Measurements from ENCODE around the gene ZIC1.

- peak; percentile 57; the same call in 1 of the 2 replicates for TF ChIP-seq CREB1 (CRISPR knock-in tag; IDR thresholded peaks at IDR 0.05; ENCODE audit: low read depth)
- TF ChIP-seq CTCF (conservative IDR thresholded peaks at IDR 0.05; ENCODE audit: low read depth in 2 of 2), result peak; percentile 41 to 42
- TF ChIP-seq EZH2 (IDR thresholded peaks at IDR 0.05; ENCODE audit: low read depth, unreplicated experiment), result peak; percentile 82
- peak; percentile 68 for TF ChIP-seq EZH2phosphoT487 (IDR thresholded peaks at IDR 0.05; ENCODE audit: unreplicated experiment)
- 0 out of 2 replicates have a peak, but pooled peaks have one; percentile 20 for TF ChIP-seq POLR2AphosphoS5 (IDR thresholded peaks at IDR 0.05; ENCODE audit: low read depth)
- TF ChIP-seq, protein P1, sequence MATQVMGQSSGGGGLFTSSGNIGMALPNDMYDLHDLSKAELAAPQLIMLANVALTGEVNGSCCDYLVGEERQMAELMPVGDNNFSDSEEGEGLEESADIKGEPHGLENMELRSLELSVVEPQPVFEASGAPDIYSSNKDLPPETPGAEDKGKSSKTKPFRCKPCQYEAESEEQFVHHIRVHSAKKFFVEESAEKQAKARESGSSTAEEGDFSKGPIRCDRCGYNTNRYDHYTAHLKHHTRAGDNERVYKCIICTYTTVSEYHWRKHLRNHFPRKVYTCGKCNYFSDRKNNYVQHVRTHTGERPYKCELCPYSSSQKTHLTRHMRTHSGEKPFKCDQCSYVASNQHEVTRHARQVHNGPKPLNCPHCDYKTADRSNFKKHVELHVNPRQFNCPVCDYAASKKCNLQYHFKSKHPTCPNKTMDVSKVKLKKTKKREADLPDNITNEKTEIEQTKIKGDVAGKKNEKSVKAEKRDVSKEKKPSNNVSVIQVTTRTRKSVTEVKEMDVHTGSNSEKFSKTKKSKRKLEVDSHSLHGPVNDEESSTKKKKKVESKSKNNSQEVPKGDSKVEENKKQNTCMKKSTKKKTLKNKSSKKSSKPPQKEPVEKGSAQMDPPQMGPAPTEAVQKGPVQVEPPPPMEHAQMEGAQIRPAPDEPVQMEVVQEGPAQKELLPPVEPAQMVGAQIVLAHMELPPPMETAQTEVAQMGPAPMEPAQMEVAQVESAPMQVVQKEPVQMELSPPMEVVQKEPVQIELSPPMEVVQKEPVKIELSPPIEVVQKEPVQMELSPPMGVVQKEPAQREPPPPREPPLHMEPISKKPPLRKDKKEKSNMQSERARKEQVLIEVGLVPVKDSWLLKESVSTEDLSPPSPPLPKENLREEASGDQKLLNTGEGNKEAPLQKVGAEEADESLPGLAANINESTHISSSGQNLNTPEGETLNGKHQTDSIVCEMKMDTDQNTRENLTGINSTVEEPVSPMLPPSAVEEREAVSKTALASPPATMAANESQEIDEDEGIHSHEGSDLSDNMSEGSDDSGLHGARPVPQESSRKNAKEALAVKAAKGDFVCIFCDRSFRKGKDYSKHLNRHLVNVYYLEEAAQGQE (IDR thresholded peaks at IDR 0.05; ENCODE audit: unreplicated experiment), result no peak
- no peak for TF ChIP-seq JUNB (IDR thresholded peaks at IDR 0.05; ENCODE audit: unreplicated experiment)
- TF ChIP-seq ZNF114 (CRISPR knock-in tag; IDR thresholded peaks at IDR 0.05), result no peak
These were observed 17.2 kb upstream of the ZIC1 start for GRCh38 chr3:147391781-147392624.
